Adrenal gland (tissue), 12 donors: ENCODE measurements around the gene HS6ST2. TPM values are rescaled to one million over a fixed set of nuclear protein-coding genes. Genes with fewer than 3 reads are reported as not detected.

Source experiments
- DNase-seq, 7 donors: peaks; one replicate each; pipeline ENCODE4 v3.0.0-alpha.2; 2019 to 2020
- H3K27ac ChIP-seq, 5 donors: fragments of 200-600 bp; sonication (generic) in 4 of 5; 1 replicate in 3 of 5; 2 replicates in 2 of 5; pipeline versions ENCODE4 v1.5.1 to v1.8.0; 2016 to 2020; ENCODE audit warnings: mild to moderate bottlenecking in 1 of 5
- H3K27me3 ChIP-seq: fragments of 200-600 bp; 2 replicates; pipeline ENCODE4 v1.8.0; 2021
- H3K36me3 ChIP-seq, 2 donors: fragments of 200-600 bp; replicated peaks in 1 of 2; 1 replicate in 1 of 2; 2 replicates in 1 of 2; pipeline versions ENCODE4 v1.5.1 to v1.8.0; 2018 to 2022
- H3K4me1 ChIP-seq, 2 donors: fragments of 200-600 bp; replicated peaks in 1 of 2; 1 replicate in 1 of 2; 2 replicates in 1 of 2; pipeline versions ENCODE4 v1.5.1 to v1.8.0; 2018 to 2021
- H3K4me3 ChIP-seq, 4 donors: fragments of 200-600 bp; sonication (generic) in 3 of 4; one replicate each; pipeline ENCODE4 v1.5.1; 2016 to 2018
- H3K9me3 ChIP-seq, 3 donors: fragments of 200-600 bp; sonication (generic) in 1 of 3; replicated peaks in 1 of 3; 1 replicate in 2 of 3; 2 replicates in 1 of 3; pipeline versions ENCODE4 v1.5.1 to v1.8.0; 2016 to 2021
- POLR2A ChIP-seq, 2 donors: fragments of 450-650 bp; IDR thresholded peaks; one replicate each; pipeline ENCODE4 v1.6.1; 2017; ENCODE audit warnings: antibody characterized with exemption in 2 of 2, mild to moderate bottlenecking in 2 of 2, moderate library complexity in 1 of 2
- WGBS, 4 donors: extraction: QIAGEN DNeasy Blood & Tissue Kit in 2 of 4; methylation state at CpG; one replicate each; pipeline versions ENCODE4 v1.1.5 to v1.1.7; 2013 to 2017; 5-methylcytosine and 5-hydroxymethylcytosine counted together
- intact Hi-C, 2 donors: fragments of 100-400 bp; cut with DNase I; formaldehyde crosslinking; loops; one replicate each; pipeline versions ENCODE4 v1.14.1 to v1.15.0; 2022 to 2023
- polyA plus RNA-seq, 3 donors: library from polyadenylated mRNA; stranded (reverse); fragments of 200-250 nt in 2 of 3; fragments of 350-450 nt in 1 of 3; fragmentation: Illumina TruSeq in 1 of 3; extraction: RNeasy Lipid Tissue Mini Kit (QIAGEN cat#74804) in 1 of 3; gene quantifications; one replicate each; pipeline ENCODE4 v1.2.3, GENCODE V29; 2013 to 2014
- total RNA-seq, 9 donors: library from RNA; depleted of rRNA in 4 of 9; stranded (reverse); fragments of >200 nt in 4 of 9; fragments of 120-200 nt in 1 of 9; fragmentation: NEBNext Ultra II Directional in 1 of 9; extraction: Animal tissue kit (Norgen Biotek cat#: 25700) in 1 of 9; gene quantifications; one replicate each; pipeline versions ENCODE4 v1.1.0 to v1.2.4, GENCODE V29; 2013 to 2023
- TF ChIP-seq, protein P1 (sequence below), 6 experiments: fragments of 450-650 bp in 4 of 6; fragments of 200-600 bp in 2 of 6; sonication (generic) in 1 of 6; IDR thresholded peaks; 1 replicate in 5 of 6; 2 replicates in 1 of 6; pipeline versions ENCODE4 v1.5.1 to v1.8.0; 2016 to 2021; ENCODE audit warnings: antibody characterized with exemption in 6 of 6, mild to moderate bottlenecking in 2 of 6, moderate library complexity in 1 of 6
- donor health status: healthy with polysubstance abuse.
- donor health status: Bipolar disorder and iron deficiency.
- donor health status: DM: yes; HTN: yes; CAD: no.
- donor health status: DM: no; HTN: no; CAD: no.
- donor health status: DM: no; HTN: no; CAD: no.
- donor health status: DM: yes; HTN: yes; CAD: no.

HS6ST2 gene
- total and polyA plus RNA-seq, 12 donors, result 0.24 to 6.0 (median 1.3) TPM

DNA sequence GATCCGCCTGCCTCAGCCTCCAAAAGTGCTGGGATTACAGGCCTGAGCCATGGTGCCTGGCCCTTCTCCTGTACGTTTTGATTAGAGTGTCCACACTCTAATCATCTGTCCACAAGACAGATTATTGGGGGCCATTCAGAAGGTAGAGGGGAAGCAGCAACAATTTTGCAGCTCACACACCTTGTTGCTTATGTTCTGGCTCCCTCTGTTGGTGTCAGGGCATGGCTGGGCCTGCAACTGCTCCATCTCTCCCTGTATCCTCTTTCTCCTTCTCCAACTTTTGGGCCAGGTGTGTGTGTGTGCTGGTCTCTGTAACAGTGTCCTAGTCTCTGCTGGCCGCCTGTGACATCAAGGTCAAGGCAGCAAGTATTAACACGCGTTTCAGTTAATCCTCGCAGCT is 344.1 kb downstream of the HS6ST2 start:
- Histone ChIP-seq H3K4me3 (no peak overlapping the region), H3K27me3 (no peaks in the 10 kb centered on the region), H3K27ac (no peak overlapping the region), H3K9me3 (no peaks in the 10 kb centered on the region), H3K36me3 (no peaks in the 10 kb centered on the region), H3K4me1 (no peaks in the 10 kb centered on the region)
- peak in 2 of 7 donors; percentile 17 to 48 for DNase-seq
- no peak for TF ChIP-seq POLR2A (IDR thresholded peaks at IDR 0.05)
- TF ChIP-seq, protein P1, sequence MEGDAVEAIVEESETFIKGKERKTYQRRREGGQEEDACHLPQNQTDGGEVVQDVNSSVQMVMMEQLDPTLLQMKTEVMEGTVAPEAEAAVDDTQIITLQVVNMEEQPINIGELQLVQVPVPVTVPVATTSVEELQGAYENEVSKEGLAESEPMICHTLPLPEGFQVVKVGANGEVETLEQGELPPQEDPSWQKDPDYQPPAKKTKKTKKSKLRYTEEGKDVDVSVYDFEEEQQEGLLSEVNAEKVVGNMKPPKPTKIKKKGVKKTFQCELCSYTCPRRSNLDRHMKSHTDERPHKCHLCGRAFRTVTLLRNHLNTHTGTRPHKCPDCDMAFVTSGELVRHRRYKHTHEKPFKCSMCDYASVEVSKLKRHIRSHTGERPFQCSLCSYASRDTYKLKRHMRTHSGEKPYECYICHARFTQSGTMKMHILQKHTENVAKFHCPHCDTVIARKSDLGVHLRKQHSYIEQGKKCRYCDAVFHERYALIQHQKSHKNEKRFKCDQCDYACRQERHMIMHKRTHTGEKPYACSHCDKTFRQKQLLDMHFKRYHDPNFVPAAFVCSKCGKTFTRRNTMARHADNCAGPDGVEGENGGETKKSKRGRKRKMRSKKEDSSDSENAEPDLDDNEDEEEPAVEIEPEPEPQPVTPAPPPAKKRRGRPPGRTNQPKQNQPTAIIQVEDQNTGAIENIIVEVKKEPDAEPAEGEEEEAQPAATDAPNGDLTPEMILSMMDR (IDR thresholded peaks at IDR 0.05), result peak in 2 of 6 experiments; percentile 18 to 23
- intact Hi-C loops, result loop anchor here in 1 of 2 donors (5.0 to 10.0 kb wide), 2 partner anchors 322 to 389 kb away; no protein-coding TSS in a partner anchor
- 66 to 84% (median 78%) methylated on average over 4 to 6 of the region's 6 CpGs for WGBS, 4 donors

- intact Hi-C loops, result loop anchor here in 1 of 2 donors (5.0 to 10.0 kb wide), 2 partner anchors 322 to 389 kb away; no protein-coding TSS in a partner anchor
- TF ChIP-seq, protein P1 (IDR thresholded peaks at IDR 0.05), result no peak
- TF ChIP-seq POLR2A (IDR thresholded peaks at IDR 0.05), result no peak
- Histone ChIP-seq H3K27ac (no peak overlapping the region), H3K36me3 (no peaks in the 10 kb centered on the region), H3K4me3 (no peak overlapping the region), H3K4me1 (no peaks in the 10 kb centered on the region), H3K27me3 (no peaks in the 10 kb centered on the region), H3K9me3 (no peaks in the 10 kb centered on the region)
- DNase-seq, result no peak
- WGBS, 4 donors, result 67 to 79% (median 73%) methylated on average over 5 of the region's 5 CpGs
These were observed 344.6 kb downstream of the HS6ST2 start for GRCh38 chrX:132613801-132614200.

DNA sequence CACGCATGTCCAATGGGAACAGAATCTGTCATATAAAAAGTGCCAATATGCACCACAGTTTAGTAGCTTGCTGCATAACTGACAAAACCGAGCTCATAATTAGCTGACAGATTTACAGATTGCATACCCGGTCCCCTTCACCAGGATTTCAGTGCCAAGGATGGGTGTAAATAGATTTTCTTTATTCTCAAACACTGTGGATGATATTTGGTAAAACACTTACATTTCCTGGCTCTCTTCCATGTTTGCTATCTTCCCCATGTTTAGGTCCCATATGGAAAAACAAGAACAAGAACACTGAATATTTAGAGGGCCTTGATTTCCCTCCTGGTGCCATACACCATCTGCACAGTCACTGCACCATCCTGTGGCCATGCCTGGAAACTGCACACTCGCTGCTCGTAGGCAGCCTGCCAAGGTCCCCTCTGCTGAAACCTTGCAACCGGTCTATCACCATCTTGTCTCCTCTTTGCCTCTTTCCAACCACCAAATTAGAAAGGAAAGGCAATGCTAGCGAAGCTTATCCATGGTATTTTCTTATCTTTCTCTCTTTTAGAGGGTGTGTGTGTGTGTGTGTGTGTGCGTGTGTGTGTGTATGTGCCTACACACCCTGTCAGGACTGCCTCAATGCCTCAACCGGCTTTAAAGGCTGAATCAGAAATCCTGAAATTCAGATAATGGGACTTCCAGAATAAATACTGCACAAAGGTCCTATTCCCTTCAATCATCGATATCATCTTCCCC is 345.4 kb downstream of the HS6ST2 start:
- intact Hi-C loops, result loop anchor here in 1 of 2 donors (5.0 to 10.0 kb wide), 2 partner anchors 321 to 388 kb away; no protein-coding TSS in a partner anchor
- H3K27me3 ChIP-seq, result no peaks in the 10 kb centered on the region
- DNase-seq, result peak; percentile 47 to 76 (median 72)
- H3K36me3 ChIP-seq, result no peaks in the 10 kb centered on the region
- no peak overlapping the region for H3K4me3 ChIP-seq
- H3K9me3 ChIP-seq, result no peaks in the 10 kb centered on the region
- TF ChIP-seq, protein P1 (IDR thresholded peaks at IDR 0.05), result peak; percentile 39 to 73 (median 62)
- no peak for TF ChIP-seq POLR2A (IDR thresholded peaks at IDR 0.05)
- WGBS, 4 donors, result 49 to 79% (median 55%) methylated on average over 8 to 10 of the region's 10 CpGs
- H3K4me1 ChIP-seq, result no peaks in the 10 kb centered on the region
- no peak overlapping the region for H3K27ac ChIP-seq

DNA sequence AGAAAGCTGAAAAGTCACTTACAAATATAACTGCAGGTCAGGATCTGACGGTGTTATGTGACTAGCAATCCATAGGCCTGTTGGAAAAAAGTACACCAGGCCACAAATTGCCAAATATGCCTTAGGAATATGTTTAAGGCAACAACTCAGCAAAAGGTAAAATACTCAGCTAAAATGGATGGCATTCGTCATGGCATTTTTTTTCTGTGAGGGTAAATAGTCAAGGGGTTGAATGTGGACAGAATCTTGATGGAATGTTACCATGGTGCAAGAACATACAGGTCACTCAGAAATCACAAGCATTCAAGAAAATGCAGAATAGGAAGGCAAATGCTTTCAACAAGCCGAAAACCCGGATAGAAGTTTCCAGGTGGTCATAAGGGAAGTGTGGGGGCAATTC is 347.9 kb downstream of the HS6ST2 start:
- H3K9me3 ChIP-seq, result no peaks in the 10 kb centered on the region
- no peak overlapping the region for H3K4me3 ChIP-seq
- H3K27ac ChIP-seq, result no peak overlapping the region
- H3K36me3 ChIP-seq, result no peaks in the 10 kb centered on the region
- intact Hi-C loops, result loop anchor here in 1 of 2 donors (5.0 to 10.0 kb wide), 2 partner anchors 318 to 386 kb away; no protein-coding TSS in a partner anchor
- TF ChIP-seq, protein P1 (IDR thresholded peaks at IDR 0.05), result no peak
- no peak for TF ChIP-seq POLR2A (IDR thresholded peaks at IDR 0.05)
- 69 to 93% (median 79%) methylated on average over 4 of the region's 4 CpGs for WGBS, 4 donors
- no peak for DNase-seq
- H3K27me3 ChIP-seq, result no peaks in the 10 kb centered on the region
- no peaks in the 10 kb centered on the region for H3K4me1 ChIP-seq
